Caco-2 (cell line): ENCODE data around the gene BCL2L11. TPM values are rescaled to one million over a fixed set of nuclear protein-coding genes. Genes with fewer than 3 reads are reported as not detected.

Experiments used
- BruUV-seq: library from RNA; stranded (reverse); fragments of 400-500 nt; replicated peaks from 2 replicates; lab custom pipeline; 2021; lab: Mats Ljungman, UMichigan
- CTCF ChIA-PET: fragments of 300-600 bp; sonication (Branson Sonifier 250); formaldehyde crosslinking; loops from one replicate; lab custom pipeline; 2022; ENCODE audit warnings: antibody characterized with exemption; lab: Charles Lee
- POLR2A ChIA-PET: fragments of 300-600 bp; sonication (Branson Sonifier 250); formaldehyde crosslinking; loops from one replicate; lab custom pipeline; 2022; ENCODE audit warnings: antibody characterized with exemption; lab: Charles Lee
- DNase-seq, 2 experiments: peaks; one replicate each; pipeline versions ENCODE4 v3.0.0 to v3.0.0-alpha.2; 2020 to 2022
- H3K27me3 ChIP-seq: replicated peaks from 2 replicates; pipeline ENCODE4 v1.6.0; 2011; ENCODE audit warnings: low read length; ENCODE audit not compliant: control insufficient read depth, insufficient read depth
- H3K36me3 ChIP-seq: 2 replicates; pipeline ENCODE4 v1.5.1; 2011; ENCODE audit warnings: low read length; ENCODE audit not compliant: control insufficient read depth, insufficient read depth
- H3K4me1 ChIP-seq: fragments of 250-450 bp; sonication (Bioruptor Pico); 2 replicates; pipeline ENCODE4 v1.5.1; 2020; ENCODE audit warnings: mild to moderate bottlenecking
- H3K4me3 ChIP-seq: 2 replicates; pipeline ENCODE4 v1.5.1; 2011; ENCODE audit warnings: low read depth, mild to moderate bottlenecking, control low read depth, low read length
- H3K9me3 ChIP-seq: fragments of 250-450 bp; sonication (Bioruptor Pico); 2 replicates; pipeline ENCODE4 v1.5.1; 2020; ENCODE audit warnings: mild to moderate bottlenecking, moderate library complexity
- H3K27ac Mint-ChIP-seq: one replicate; pipeline ENCODE4 v1.8.0; 2022; ENCODE audit warnings: mixed read lengths; ENCODE audit not compliant: unreplicated experiment
- H3K27me3 Mint-ChIP-seq: one replicate; pipeline ENCODE4 v1.8.0; 2022; ENCODE audit warnings: mixed read lengths; ENCODE audit not compliant: insufficient read depth, unreplicated experiment
- H3K36me3 Mint-ChIP-seq: one replicate; pipeline ENCODE4 v1.8.0; 2022; ENCODE audit warnings: mild to moderate bottlenecking, mixed read lengths; ENCODE audit not compliant: insufficient read depth, unreplicated experiment
- H3K4me1 Mint-ChIP-seq: one replicate; pipeline ENCODE4 v1.8.0; 2022; ENCODE audit warnings: low read depth, mixed read lengths; ENCODE audit not compliant: unreplicated experiment
- H3K4me3 Mint-ChIP-seq: one replicate; pipeline ENCODE4 v1.8.0; 2022; ENCODE audit warnings: mild to moderate bottlenecking, moderate library complexity, mixed read lengths; ENCODE audit not compliant: unreplicated experiment
- H3K9me3 Mint-ChIP-seq: one replicate; pipeline ENCODE4 v1.8.0; 2022; ENCODE audit warnings: mixed read lengths; ENCODE audit not compliant: unreplicated experiment
- CTCF ChIP-seq, 2 experiments: fragments of 200-600 bp in 1 of 2; IDR thresholded peaks; 1 replicate in 1 of 2; 2 replicates in 1 of 2; pipeline versions ENCODE4 v1.5.1 to v1.8.0; 2011 to 2022; ENCODE audit warnings: antibody characterized with exemption in 1 of 2, control low read depth in 1 of 2, inconsistent platforms in 1 of 2, low read depth in 1 of 2, low read length in 1 of 2, mild to moderate bottlenecking in 1 of 2, moderate library complexity in 1 of 2; ENCODE audit not compliant: insufficient read depth in 1 of 2, severe bottlenecking in 1 of 2, unreplicated experiment in 1 of 2
- intact Hi-C: fragments of 100-400 bp; cut with micrococcal nuclease; formaldehyde crosslinking; loops from one replicate; pipeline ENCODE4 v1.10.0; 2022; ENCODE audit not compliant: unreplicated experiment
- total RNA-seq: library from RNA; stranded (reverse); gene quantifications from 2 replicates; pipeline ENCODE4 v1.2.3, GENCODE V29; 2022

Gene BCL2L11
- total RNA-seq, 1 experiment from 2014 or later = 28.9 TPM

GRCh38 chr2:111116011-111116746 is 4.5 kb upstream of the BCL2L11 start:
- intact Hi-C loops = loop anchor here (2.0 to 5.0 kb wide), 2 partner anchors 551 to 581 kb away; no protein-coding TSS in a partner anchor
- no peaks in the 10 kb centered on the region for H3K27me3 Mint-ChIP-seq
- Histone ChIP-seq H3K4me1 (no peaks in the 10 kb centered on the region), H3K4me3 (no peak overlapping the region), H3K9me3 (no peaks in the 10 kb centered on the region), H3K27me3 (no peaks in the 10 kb centered on the region), H3K36me3 (no peaks in the 10 kb centered on the region)
- no peaks in the 10 kb centered on the region for H3K9me3 Mint-ChIP-seq
- ChIA-PET POLR2A (no interaction called here), CTCF (interaction anchor here (1.3 kb wide), 1 partner anchor 20 kb away, joined by 3 read pairs; no protein-coding TSS in a partner anchor)
- H3K36me3 Mint-ChIP-seq = peaks cover 12% of the 10 kb centered on the region
- no peak for DNase-seq
- no peak for TF ChIP-seq CTCF (IDR thresholded peaks at IDR 0.05; ENCODE audit: insufficient read depth in 1 of 2, low read depth in 1 of 2, low read length in 1 of 2, severe bottlenecking in 1 of 2, unreplicated experiment in 1 of 2)
- no TSS peak for BruUV-seq
- H3K27ac Mint-ChIP-seq = no peak overlapping the region
- H3K4me1 Mint-ChIP-seq = peaks cover 11% of the 10 kb centered on the region
- H3K4me3 Mint-ChIP-seq = no peak overlapping the region

GRCh38 chr2:111116843-111117597 is 3.7 kb upstream of the BCL2L11 start:
- Histone ChIP-seq H3K9me3 (no peaks in the 10 kb centered on the region), H3K4me1 (no peaks in the 10 kb centered on the region), H3K4me3 (peak overlapping the region; percentile 38), H3K36me3 (no peaks in the 10 kb centered on the region), H3K27me3 (no peaks in the 10 kb centered on the region)
- Mint-ChIP-seq H3K4me1 (peaks cover 11% of the 10 kb centered on the region), H3K27ac (no peak overlapping the region), H3K9me3 (no peaks in the 10 kb centered on the region), H3K36me3 (peaks cover 21% of the 10 kb centered on the region), H3K4me3 (peak overlapping the region; percentile 77), H3K27me3 (no peaks in the 10 kb centered on the region)
- CTCF ChIA-PET = interaction anchor here (0.6 to 1.3 kb wide), 2 partner anchors 21 to 325 kb away, joined by 3 read pairs; no protein-coding TSS in a partner anchor
- BruUV-seq = no TSS peak
- POLR2A ChIA-PET = no interaction called here
- TF ChIP-seq CTCF (IDR thresholded peaks at IDR 0.05; ENCODE audit: insufficient read depth in 1 of 2, low read depth in 1 of 2, low read length in 1 of 2, severe bottlenecking in 1 of 2, unreplicated experiment in 1 of 2) = peak; percentile 84 to 98
- intact Hi-C loops = loop anchor here (1.0 to 5.0 kb wide), 3 partner anchors 306 to 580 kb away; no protein-coding TSS in a partner anchor
- DNase-seq = peak; percentile 88 to 89
